ENCODE results near the gene CCDC13. TPM values are rescaled to one million over a fixed set of nuclear protein-coding genes. Genes with fewer than 3 reads are reported as not detected.

Gene CCDC13
- total and polyA plus RNA-seq, 2 donors (not counting 3 experiments of a cell fraction or from before 2014, with no cell fraction given), result 0.36 to 0.82 TPM

GRCh38 chr3:42786212-42786611, 13.2 kb upstream of the CCDC13 start:
- Histone ChIP-seq H3K27ac (ENCODE audit: insufficient read depth, low read depth, low read length) (no peak overlapping the region), H2AFZ (ENCODE audit: low read depth, low read length) (no peak overlapping the region), H3K9me1 (replicated peaks; ENCODE audit: control insufficient read depth, extremely low read depth, insufficient read depth, low read length) (no peaks in the 10 kb centered on the region), H3K4me1 (ENCODE audit: control insufficient read depth, extremely low read depth, insufficient read depth, low read length) (no peaks in the 10 kb centered on the region), H3K36me3 (ENCODE audit: control insufficient read depth in 2 of 2, extremely low read depth in 1 of 2, insufficient read depth in 2 of 2, low read length in 2 of 2) (peaks cover 0 to 13% of the 10 kb centered on the region in 2 experiments), H3K27me3 (ENCODE audit: control insufficient read depth in 2 of 2, insufficient read depth in 2 of 2, low read length in 2 of 2) (no peaks in the 10 kb centered on the region), H4K20me1 (replicated peaks; ENCODE audit: control insufficient read depth, extremely low read depth, insufficient read depth, low read length) (peaks cover 4% of the 10 kb centered on the region), H3K9ac (replicated peaks; ENCODE audit: extremely low read depth, insufficient read depth, low read length) (no peak overlapping the region), H3K9me3 (replicated peaks; ENCODE audit: control insufficient read depth, insufficient read depth, low read length) (no peaks in the 10 kb centered on the region), H3K4me2 (ENCODE audit: insufficient read depth, low read length) (no peak overlapping the region), H3K4me3 (replicated peaks in 1 of 3; ENCODE audit: insufficient read depth in 1 of 3, low read depth in 1 of 3, low read length in 3 of 3) (no peak overlapping the region), H3K79me2 (ENCODE audit: control insufficient read depth, insufficient read depth, low read length) (peaks cover 7% of the 10 kb centered on the region)
- ChIA-PET POLR2A (no interaction called here), CTCF (interaction anchor here (3.7 kb wide), 1 partner anchor 53 kb away, joined by 13 read pairs; no protein-coding TSS in a partner anchor)
- dilution Hi-C loops (cut with MboI; ENCODE audit: extremely low pct_ligation_motif_present, low sequenced_read_pairs) (no loop called here), intact Hi-C loops (cut with micrococcal nuclease) (no loop called here)
- FAIRE-seq (no peak), DNase-seq (ENCODE audit: low read depth, low spot score) (no peak)
- no TSS peak for BruUV-seq (replicated peaks)
- TF ChIP-seq JUN (IDR thresholded peaks at IDR 0.05; ENCODE audit: borderline replicate concordance, insufficient read depth, insufficient read length, low read depth), result no peak
- no peak for TF ChIP-seq EZH2 (IDR thresholded peaks at IDR 0.05; ENCODE audit: borderline replicate concordance, low read depth, low read length, severe bottlenecking)
- TF ChIP-seq, protein P1, sequence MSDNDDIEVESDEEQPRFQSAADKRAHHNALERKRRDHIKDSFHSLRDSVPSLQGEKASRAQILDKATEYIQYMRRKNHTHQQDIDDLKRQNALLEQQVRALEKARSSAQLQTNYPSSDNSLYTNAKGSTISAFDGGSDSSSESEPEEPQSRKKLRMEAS (IDR thresholded peaks at IDR 0.05; ENCODE audit: insufficient read depth, insufficient read length), result no peak
- TF ChIP-seq POLR2A (IDR thresholded peaks at IDR 0.05; ENCODE audit: low read depth, low read length), result no peak
- no peak for TF ChIP-seq MYC (IDR thresholded peaks at IDR 0.05; ENCODE audit: low read depth, low read length)
- TF ChIP-seq FOS (IDR thresholded peaks at IDR 0.05; ENCODE audit: borderline replicate concordance, insufficient read depth, low read length), result no peak
- no peak for TF ChIP-seq POLR2AphosphoS5 (IDR thresholded peaks at IDR 0.05; ENCODE audit: insufficient read depth, low read depth, low read length)
- TF ChIP-seq CTCF (IDR thresholded peaks at IDR 0.05; ENCODE audit: extremely low read depth in 1 of 2, insufficient read depth in 1 of 2, low read depth in 1 of 2, low read length in 2 of 2), result no peak
- no peak for TF ChIP-seq GATA2 (IDR thresholded peaks at IDR 0.05; ENCODE audit: insufficient read depth, insufficient read length, low read depth, low read length)

All from endothelial cell of umbilical vein (primary cell).